Left renal pelvis (tissue), 4 donors: ENCODE results near the gene CFAP46. TPM values are rescaled to one million over a fixed set of nuclear protein-coding genes. Genes with fewer than 3 reads are reported as not detected.

ENCODE experiments used
- DNase-seq, 4 donors: peaks; one replicate each; pipeline ENCODE4 v3.0.0-alpha.2; 2013; ENCODE audit warnings: low read depth in 4 of 4, low spot score in 3 of 4
- polyA plus RNA-seq, 4 donors: library from polyadenylated mRNA; unstranded; fragments of 120-200 nt; gene quantifications; one replicate each; pipeline ENCODE4 v1.2.1, GENCODE V29; 2013; ENCODE audit not compliant: insufficient read length in 4 of 4

CFAP46 gene
- polyA plus RNA-seq, 4 donors = 1.2 to 10.6 (median 8.3) TPM

DNA sequence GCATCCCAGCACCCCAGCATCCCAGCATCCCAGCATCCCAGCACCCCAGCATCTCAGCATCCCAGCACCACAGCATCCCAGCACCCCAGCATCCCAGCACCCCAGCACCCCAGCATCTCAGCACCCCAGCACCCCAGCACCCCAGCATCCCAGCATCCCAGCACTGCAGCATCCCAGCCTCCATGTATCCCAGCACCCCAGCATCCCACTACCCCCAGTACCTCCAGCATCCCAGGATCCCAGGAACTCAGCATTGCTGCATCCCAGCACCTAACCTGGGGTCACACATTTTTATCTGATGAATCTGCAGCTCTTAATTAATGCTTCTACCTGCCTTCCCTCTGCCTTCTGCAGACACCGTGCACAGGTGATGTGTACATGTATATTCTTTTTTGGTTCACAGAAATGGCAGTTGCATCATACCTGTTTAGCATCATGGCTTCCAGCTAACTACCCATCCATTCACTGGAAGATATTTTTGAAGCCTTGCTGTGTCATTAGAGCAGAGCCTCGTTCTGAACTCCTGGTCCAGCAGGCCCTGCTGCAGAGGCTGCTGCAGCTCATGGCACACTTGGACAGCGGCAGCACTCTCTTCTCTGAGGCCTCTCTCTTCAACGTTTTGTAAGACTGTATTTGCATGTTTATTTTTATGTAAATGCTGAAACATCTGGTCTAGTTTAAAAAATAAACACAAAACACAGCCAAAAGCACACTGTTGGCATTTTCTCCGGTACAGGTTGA, 4.6 kb upstream of the CFAP46 start:
- DNase-seq = no peak

DNA sequence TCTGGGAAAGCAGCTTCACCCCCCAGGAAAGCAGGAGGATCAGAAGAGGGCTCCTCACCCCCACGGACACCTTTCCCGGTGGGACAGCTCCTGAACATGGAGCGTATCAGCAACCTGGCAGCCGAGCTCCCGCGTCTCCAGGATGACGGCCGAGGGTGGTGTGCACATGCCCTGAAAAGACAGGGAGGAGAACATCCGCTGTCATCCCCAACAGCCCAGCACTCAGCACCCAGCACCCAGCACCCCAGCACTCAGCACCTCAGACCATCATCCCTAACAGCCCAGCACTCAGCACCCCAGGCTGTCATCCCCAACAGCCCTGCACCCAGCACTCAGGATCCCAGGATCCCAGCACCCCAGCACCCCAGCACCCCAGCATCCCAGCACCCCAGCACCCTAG, 3.9 kb upstream of the CFAP46 start:
- DNase-seq = no peak

DNA sequence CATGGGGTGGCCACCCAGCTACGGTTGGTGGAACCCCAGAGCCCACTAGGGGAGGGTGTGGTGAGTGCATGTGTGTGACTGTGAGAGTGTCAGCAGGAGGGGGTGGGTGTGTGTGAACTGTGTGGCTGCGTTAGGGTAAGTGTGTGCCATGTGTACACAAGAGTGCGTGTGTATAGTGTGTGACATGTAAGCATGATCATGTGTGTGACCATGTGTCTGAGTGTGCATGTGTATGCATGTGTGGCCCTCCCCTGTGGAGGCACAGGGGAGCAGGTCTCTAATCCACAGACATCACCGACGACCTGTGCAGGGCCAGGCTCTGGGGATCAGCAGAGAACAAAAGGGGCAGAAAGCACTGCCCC, 3.5 kb upstream of the CFAP46 start:
- no peak for DNase-seq

DNA sequence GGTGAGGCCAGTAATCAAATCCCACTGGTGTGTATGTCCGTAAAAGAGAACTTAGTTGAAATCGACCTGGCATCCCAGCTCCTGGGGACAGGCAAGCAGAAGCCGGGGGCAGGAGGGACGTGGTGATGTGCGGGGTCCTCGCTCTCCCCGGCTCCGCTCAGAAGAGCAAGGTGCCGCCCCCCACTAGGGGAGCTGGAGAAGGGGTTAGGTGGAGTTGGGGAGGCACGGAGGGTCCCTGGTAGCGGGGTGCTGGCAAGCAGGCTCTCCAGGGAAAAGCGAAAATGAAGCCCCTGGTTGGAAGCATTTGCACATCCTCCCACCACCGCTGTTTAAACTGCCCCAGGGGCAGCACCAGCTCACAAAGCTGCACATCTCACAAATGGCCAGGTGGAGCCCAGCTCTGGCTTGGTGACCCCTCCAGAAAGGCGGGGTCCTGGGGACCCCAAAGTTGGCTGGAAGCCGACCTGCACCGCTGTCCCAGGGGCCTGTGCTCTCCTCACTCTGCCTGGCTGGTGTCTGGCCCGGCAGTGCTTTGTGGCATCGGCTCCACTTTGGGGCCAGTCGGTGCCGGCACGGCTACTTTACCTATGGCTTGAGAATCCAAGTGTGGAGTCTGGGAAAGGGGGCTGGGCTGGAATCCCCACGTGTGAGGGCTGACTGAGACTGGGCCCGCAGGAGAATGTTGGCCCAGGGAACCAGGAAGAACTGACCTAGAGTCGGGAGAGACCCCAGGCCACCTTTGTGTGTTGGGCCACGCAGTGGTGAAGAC, 2.9 kb upstream of the CFAP46 start:
- DNase-seq = no peak

DNA sequence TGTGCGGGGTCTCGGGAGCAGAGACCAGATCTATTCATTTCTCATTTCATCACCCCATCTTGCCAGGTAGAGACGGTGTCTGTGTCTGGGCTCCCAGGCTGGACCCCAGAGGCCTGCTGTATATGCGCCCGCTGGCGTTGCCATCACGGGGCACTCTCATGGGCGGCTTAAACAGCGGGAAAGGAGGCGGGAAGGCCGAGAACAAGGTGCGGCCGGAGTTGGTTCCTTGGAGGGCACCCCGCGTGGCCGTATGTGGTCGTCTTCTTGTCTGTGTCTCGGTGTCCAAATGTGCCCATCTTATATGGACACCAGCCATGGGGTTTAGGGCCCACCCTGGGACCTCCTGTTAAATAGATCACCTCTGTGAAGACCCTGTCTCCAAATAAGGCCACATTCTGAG, 2.1 kb upstream of the CFAP46 start:
- no peak for DNase-seq

DNA sequence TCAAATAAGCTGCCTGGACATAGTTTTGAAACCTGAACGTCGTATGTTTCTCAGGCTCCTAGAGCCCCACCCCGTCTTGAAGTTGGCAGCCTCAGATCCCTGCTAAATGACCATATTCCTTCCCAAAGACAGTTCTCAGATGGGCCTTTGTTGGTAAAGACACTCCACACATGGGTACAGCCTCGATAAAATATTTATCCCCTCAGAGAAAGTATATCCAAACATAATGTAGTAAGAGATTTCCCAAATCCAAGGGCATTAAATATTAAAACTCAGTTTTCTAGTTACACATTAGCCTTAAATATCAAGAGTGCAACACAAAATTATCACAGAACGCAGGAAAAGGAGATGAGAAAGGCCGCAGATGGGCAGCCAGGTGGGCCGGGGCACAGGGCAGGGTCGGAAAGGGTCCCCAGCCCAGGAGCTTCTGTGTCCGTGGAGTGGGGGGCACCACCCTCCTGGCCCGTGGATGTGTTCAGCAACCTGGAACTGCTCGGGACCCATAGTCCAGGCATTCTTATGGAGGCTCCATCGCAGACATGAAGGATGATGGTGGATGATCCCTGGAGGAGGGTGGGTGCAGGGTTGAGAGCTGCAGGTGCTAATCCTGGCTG, 1.5 kb upstream of the CFAP46 start:
- no peak for DNase-seq

DNA sequence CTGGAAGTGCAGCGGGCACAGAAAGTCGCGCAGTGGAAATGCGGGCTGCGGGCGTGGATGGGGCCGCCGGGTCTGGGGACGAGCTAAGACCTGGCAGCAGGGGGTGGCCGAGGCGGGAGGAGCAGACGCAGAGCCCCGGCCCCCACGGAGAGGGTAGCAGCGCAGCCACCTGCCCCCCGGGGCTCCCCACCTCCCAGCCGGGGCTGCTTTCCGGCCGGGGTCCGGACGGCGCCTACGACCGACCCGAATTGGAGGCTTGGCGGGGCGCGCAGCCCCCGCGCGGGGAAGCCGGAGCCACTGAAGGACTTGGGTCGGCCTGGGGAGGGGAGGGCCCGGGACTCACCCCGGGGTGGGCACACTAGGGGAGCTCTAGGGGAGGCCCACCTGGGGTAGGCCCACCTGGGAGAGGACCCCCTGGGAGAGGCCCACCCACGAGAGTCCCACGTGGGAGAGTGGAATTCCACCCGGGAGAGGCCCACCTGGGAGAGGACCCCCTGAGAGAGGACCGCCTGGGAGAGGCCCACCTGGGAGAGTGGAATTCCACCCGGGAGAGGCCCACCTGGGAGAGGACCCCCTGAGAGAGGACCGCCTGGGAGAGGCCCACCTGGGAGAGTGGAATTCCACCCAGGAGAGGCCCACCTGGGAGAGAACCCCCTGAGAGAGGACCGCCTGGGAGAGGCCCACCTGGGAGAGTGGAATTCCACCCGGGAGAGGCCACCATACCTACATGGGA, 854 bp upstream of the CFAP46 start:
- no peak for DNase-seq

DNA sequence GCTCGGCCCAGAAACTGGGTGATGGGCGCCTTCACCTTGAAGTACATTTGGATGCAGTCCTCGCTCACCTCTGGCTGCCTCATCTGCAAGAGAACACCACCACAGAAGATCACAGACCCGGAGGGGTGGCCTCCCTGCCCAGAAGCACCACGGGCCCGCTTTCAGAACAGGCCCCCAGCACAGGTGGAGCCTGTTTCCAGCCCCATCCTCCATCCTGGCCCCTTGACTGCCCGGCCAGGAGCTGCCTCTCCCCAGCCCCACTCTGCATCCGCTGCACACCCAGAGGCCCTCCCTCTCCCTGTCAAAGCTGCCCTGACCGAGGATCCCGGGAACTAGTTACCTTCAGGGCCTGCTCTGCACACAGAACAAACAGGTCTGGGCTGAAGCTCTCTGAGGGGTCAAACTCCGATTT, 724 bp downstream of the CFAP46 start:
- no peak for DNase-seq

DNA sequence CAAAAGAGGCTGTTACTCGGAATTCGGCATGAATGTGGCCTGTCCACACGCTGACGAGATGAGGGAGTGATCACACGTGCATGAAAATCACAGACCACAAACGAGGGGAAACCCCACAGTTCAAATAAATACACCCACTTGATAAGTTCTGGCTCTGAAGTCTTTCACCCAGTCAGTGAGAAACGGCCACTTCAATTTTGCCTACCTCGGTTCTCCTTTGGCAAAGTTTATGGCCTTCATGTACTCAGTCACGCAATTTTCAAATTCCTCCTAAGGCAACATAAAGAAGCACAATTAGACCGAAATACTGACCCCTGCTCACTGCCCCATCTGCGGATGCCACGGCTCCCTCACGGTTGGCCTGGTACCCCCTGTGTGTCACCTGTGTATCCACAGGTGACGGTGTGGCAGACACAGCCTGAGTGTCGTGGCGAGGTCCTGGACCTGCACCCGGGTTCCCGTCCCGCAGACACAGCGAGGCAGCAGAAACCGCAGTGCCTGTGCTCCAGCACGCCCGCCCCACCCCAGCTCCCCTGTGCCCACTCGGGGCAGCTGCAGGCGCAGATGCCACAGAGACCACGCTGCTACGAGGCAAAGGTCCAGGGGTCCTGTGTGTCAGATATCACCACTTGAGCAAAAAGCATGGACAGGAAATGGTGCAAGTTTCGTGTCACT, 1.4 kb downstream of the CFAP46 start:
- DNase-seq = no peak

DNA sequence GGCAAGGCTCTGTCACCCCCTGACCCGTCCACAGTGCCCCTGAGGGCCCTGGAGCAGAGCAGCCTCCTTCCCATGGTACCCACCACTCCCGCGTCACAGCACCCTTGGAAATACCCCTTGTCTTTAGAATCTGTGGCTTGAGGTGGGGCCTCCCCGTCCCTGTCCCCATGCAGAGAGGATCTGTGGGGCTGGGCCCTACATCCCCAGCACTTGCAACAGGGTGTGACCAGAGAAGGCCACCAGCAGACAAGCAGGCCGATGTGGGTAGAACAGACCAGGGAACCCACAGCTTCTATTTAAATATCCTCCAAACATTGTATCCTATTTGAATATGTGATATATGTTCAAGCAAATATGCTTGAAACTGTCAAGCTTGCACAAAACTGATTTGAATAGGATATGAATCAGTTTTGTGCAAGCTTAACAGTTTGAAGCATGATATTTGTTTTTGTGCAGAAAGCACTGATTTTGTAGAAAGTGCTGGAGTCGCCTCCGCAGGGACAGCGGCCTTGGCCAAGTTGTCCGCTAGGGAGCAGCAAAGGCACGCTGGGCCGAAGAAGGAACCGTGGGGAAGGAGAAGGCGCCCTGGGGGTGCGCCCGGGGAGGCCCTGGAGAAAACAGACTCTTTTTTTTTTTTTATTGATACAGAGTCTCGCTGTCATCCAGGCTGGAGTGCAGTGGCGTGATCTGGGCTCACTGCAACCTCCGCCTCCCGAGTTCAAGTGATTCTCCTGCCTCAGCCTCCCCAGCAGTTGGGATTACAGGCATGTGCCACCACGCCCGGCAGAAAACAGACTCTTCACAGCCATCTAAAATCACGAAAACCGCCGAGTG, 2.2 kb downstream of the CFAP46 start:
- DNase-seq = no peak

DNA sequence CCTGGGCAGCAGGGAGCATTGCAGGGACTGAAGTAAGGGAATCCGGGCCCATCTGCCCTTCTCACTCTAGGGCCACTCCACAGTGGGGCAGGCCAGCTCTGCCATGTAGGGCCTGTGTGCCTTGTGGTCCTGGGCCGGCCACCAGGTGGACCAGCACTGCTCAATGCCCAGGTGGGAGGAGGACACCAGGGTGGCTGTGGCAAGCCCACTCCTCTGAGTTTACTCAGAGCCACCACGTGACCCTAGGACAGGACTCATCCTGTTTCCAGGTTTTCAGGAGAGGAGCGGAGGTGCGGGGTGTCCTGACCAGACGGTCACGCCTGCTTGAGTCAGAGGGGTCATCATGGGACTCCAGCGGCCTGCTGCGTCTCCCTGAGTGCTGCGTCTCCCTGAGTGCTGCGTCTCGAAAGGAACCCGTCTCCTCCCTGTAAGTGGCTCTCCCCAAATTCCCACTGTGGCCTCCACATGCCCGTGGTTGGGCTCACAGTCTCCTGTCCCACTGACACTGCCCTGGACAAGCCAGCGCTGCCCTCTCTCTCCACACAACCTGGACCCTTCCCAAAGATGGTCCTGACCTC, 2.9 kb downstream of the CFAP46 start:
- no peak for DNase-seq

DNA sequence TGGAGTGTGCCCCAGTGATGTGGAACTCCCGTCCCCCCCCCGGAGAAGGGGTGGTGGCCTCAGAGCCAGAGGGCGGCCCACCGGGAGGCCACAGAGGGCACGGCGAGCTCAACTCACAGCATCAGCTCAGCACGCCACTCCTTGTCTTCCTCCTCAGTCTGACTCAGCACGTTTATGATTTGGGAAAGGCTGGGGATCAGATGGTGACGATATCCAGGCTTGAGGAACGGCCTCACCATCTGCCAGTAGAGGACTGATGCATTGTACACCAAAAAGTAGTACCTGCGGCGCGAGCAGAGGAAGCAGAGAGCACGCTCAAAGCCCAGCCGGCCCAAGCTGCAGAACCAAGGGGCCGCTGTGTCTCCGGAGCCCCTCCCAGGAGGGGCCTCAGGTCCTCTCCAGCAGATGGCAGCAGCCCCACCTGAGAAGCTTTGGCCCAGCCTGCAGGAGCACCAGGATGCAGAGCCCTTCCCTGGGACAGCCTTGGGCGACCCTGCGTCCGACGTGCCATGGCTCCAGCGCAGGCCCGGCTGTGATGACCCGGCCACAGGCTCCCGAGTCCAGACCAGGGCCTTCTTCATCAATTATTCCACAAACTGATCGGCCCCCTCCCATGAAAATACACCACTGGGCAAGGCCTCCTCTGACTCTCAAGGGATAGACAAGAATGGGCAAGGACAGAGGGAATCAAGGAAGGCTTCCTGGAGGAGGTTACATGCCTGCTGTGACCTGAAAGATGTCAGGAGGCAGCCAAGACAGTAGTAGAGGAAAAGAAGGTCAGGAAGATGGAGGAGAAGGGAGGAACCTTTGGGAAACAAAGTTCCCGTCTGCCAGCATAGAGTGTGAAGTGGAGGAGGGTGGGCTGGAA, 3.7 kb downstream of the CFAP46 start:
- DNase-seq = no peak

DNA sequence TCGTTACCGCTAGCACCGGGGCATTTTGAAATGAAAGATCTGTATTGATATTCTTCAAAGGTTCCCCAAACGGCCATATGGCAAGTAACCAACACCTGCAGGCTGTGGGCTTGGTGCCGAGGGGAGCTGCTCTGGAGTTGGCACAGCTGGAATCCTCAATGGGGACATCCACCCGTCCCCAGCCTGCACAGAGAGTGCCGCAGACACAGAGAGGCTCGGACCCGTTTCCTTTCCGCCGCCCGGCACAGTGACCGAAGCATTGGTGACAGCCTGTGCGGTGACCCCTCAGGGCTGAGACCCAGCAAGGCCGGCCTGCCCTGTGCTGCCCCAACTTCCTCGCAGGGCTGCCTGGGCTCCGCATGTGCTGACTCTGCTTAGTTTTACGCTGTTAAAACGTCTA, 4.5 kb downstream of the CFAP46 start:
- DNase-seq = no peak

DNA sequence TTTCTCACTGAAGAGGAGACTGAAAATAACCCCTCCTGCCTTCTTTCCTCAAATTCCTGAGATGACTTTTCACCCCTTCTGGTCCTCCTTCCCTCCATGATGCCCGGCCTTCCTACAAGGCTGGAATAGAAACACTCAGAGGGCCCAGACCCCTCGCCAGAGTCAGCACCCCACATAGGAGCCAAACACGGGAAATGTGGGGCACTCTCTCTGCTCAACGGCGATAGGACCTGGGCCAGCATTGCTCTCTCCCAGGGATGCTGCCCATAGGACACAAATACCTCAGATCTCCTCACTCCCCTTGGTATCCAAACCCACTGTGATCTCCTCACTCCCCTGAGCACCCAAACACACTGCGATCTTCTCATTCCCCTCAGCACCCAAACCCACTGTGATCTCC, 7.4 kb downstream of the CFAP46 start:
- DNase-seq = no peak

DNA sequence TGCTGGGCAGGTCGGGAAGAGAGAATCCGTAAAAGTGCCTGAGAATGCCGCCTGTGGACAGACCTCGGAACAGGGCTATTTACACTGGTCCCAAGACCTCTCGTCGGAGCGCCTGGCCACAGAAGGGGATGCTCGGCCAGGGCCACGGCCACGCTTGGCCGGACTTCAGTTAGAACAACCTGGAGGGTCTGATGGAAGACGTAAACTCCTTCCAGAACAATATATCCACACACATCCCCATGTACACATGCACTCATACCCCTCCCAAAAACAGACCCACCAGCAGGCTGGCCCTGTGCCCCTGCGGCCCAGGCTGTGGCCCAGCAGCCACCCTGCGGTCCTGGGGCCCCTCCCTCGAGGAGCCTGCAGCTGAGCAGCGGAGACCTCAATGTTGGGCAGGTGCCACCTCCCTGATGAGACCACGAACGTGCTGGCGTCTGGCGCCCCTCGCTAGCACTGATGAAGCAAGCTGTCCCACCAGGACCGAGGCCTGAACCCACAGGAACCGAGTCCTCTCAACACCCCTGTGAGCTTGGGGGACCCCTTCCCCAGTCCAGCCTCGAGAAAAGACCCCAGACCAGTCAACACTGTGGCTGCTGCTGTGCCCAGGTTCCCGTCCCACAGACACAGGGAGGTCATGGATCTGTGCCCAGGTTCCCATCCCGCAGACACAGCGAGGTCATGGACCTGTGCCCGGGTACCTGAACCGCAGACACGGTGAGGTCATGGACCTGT, 8.9 kb downstream of the CFAP46 start:
- DNase-seq = no peak

DNA sequence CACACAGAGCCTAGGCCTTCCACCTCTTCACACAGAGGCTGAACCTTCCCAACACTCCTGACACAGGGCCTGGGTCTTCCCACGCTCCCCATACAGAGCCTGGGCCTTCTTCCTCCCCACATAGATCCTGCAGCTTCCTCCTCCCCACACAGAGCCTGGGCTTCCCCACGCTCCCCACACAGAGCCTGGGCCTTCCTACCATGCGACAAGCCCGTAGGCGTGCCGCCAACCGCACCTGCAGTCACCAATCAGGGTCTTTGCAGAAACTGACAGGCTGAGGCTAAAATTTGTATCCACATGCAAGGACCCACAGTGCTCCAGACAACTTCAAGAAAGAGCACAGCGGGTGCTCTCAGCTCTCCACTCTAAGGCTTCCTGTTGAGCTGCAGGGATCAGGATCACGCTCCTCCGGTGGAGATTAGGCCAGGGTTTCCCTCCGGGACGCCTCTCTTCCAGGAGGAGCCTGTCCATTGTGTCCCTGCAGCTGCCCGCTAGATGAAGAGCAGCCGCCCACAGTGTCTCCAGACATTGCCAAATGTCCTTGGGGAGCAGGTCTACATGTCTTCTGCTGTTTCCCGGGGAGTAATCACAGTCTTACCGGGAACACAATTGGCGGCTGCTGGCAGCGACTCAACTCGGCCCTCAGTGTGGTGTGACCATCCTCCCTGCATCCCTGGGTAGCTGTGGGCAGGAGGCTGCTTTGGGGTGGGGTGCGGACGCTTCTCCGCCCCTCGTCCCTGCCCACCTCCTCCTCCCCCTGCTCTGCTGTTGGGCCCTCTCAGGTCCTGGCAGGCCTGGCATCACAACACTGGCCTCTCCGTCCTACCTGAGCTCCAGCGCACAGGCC, 9.7 kb downstream of the CFAP46 start:
- DNase-seq = no peak
